GM19397 (cell line): ENCODE results near the gene ME3.

Source experiments
- ATAC-seq: cut with Tn5 transposase; IDR thresholded peaks from one replicate; pipeline ENCODE4 v1.9.1; 2021; ENCODE audit warnings: mild to moderate bottlenecking, moderate library complexity; ENCODE audit not compliant: unreplicated experiment

Gene ME3

GRCh38 chr11:86395061-86395551 is 277.3 kb downstream of the ME3 start:
- no peak for ATAC-seq
